ENCODE data around the gene LRRC25.

- TF ChIP-seq CTCF (IDR thresholded peaks at IDR 0.05) (no peak), POLR2A (IDR thresholded peaks at IDR 0.05) (no peak)
Observed at GRCh38 chr19:18392926-18393325, 4.5 kb downstream of the LRRC25 start.

Measured in heart left ventricle (tissue), 13 donors.